Hepatocyte (in vitro differentiated cells): ENCODE data around the gene ISOC1. TPM values are rescaled to one million over a fixed set of nuclear protein-coding genes. Genes with fewer than 3 reads are reported as not detected.

ENCODE experiments used
- DNase-seq: peaks from one replicate; pipeline ENCODE4 v3.0.0-alpha.2; 2016; ENCODE audit warnings: low spot score
- H2AFZ ChIP-seq: fragments of 200-600 bp; sonication (generic); 2 replicates; pipeline ENCODE4 v1.6.0; 2016; ENCODE audit warnings: antibody characterized with exemption, mild to moderate bottlenecking
- H3K27ac ChIP-seq: fragments of 200-600 bp; sonication (generic); 2 replicates; pipeline ENCODE4 v1.5.1; 2016; ENCODE audit warnings: mild to moderate bottlenecking
- H3K27me3 ChIP-seq: fragments of 200-600 bp; sonication (generic); 2 replicates; pipeline ENCODE4 v1.6.1; 2016
- H3K36me3 ChIP-seq: fragments of 200-600 bp; sonication (generic); replicated peaks from 2 replicates; pipeline ENCODE4 v1.5.1; 2016; ENCODE audit warnings: low read depth; ENCODE audit not compliant: insufficient read depth
- H3K4me1 ChIP-seq: fragments of 200-600 bp; sonication (generic); 2 replicates; pipeline ENCODE4 v1.5.1; 2016; ENCODE audit warnings: mild to moderate bottlenecking, moderate library complexity; ENCODE audit not compliant: insufficient read depth
- H3K4me2 ChIP-seq: fragments of 200-600 bp; sonication (generic); 2 replicates; pipeline ENCODE4 v1.6.0; 2016
- H3K4me3 ChIP-seq: fragments of 200-600 bp; sonication (generic); 2 replicates; pipeline ENCODE4 v1.5.1; 2016; ENCODE audit warnings: mild to moderate bottlenecking
- H3K79me2 ChIP-seq: fragments of 200-600 bp; sonication (generic); 2 replicates; pipeline ENCODE4 v1.6.0; 2017; ENCODE audit warnings: mild to moderate bottlenecking
- H3K9me2 ChIP-seq: fragments of 200-600 bp; sonication (generic); replicated peaks from 2 replicates; pipeline ENCODE4 v1.6.0; 2017; ENCODE audit warnings: mild to moderate bottlenecking; ENCODE audit not compliant: insufficient read depth
- H3K9me3 ChIP-seq: fragments of 200-600 bp; sonication (generic); 2 replicates; pipeline ENCODE4 v1.5.1; 2016; ENCODE audit warnings: low read depth, mild to moderate bottlenecking
- H4K20me1 ChIP-seq: fragments of 200-600 bp; sonication (generic); 2 replicates; pipeline ENCODE4 v1.6.0; 2016; ENCODE audit warnings: mild to moderate bottlenecking; ENCODE audit not compliant: insufficient read depth, poor library complexity, severe bottlenecking
- EZH2 ChIP-seq: fragments of 200-600 bp; sonication (generic); IDR thresholded peaks from 2 replicates; pipeline ENCODE4 v1.6.1; 2016; ENCODE audit warnings: antibody characterized with exemption, mild to moderate bottlenecking, borderline replicate concordance
- EZH2phosphoT487 ChIP-seq: fragments of 200-600 bp; sonication (generic); IDR thresholded peaks from one replicate; pipeline ENCODE4 v1.6.1; 2018; ENCODE audit warnings: antibody characterized with exemption, mild to moderate bottlenecking, low read depth, moderate library complexity; ENCODE audit not compliant: unreplicated experiment, severe bottlenecking
- WGBS: methylation state at CpG from one replicate; pipeline ENCODE4 v1.1.6; 2016; ENCODE audit warnings: low lambda C conversion rate; ENCODE audit errors: missing lambda C conversion rate; 5-methylcytosine and 5-hydroxymethylcytosine counted together
- polyA plus RNA-seq: library from polyadenylated mRNA; unstranded; fragments of >200 nt; fragmentation: Nextera tagmentation; extraction: Ambion mirVana; gene quantifications from 2 replicates; pipeline ENCODE4 v1.2.1, GENCODE V29; 2016
- total RNA-seq: library from RNA; depleted of rRNA; stranded (reverse); fragments of >200 nt; gene quantifications from 2 replicates; pipeline ENCODE4 v1.2.3, GENCODE V29; 2014
- TF ChIP-seq, protein P1 (sequence below): fragments of 200-600 bp; sonication (generic); IDR thresholded peaks from 2 replicates; pipeline ENCODE4 v1.5.1; 2016; ENCODE audit warnings: antibody characterized with exemption, mild to moderate bottlenecking; ENCODE audit not compliant: poor library complexity

ISOC1 gene
- total and polyA plus RNA-seq, 2 experiments from 2014 or later, result 59.8 to 67.3 TPM

DNA sequence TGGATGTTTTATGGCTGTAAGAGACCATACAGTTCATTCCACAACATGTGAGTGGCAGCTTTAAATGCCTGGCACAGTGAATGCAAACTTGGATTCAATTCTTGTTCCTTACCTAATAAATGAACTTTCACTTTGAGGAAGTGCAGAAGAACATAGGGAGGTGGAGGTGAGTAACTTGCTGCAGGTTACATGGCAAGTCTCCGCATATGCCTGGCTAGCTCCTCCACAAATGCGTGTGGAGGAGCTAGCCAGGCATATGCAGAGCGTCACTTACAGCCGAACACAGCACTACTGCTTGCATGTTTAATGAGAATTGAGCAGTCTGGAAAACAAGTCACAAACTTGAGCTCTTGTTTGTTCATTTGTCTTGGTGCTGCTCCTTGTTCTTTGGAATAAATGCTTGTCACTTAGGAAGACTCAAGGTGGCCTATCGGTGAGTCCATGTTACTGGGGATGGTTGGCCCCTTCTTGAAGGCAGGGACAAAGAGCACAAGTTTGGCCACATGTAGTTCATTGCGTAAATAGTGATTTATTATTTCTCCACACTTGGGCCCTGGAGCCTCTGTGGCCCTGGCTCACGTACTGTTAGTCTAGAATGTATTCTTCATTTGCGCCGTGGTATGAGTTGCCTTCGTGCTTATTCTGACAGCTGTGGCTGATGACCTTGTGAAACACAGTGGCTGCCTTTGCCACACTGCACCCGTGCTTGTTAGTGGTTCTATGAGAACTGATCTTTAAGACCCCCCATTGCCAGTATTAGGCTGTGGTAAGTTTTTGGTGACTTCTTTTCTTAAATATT is 3.1 kb downstream of the ISOC1 start:
- WGBS, result 89% methylated on average over 11 of the region's 11 CpGs
- Histone ChIP-seq H2AFZ (no peak overlapping the region), H4K20me1 (peaks cover 21% of the 10 kb centered on the region), H3K9me2 (no peaks in the 10 kb centered on the region), H3K4me2 (peak overlapping the region; percentile 85), H3K27me3 (no peaks in the 10 kb centered on the region), H3K79me2 (peaks cover 72% of the 10 kb centered on the region), H3K9me3 (no peaks in the 10 kb centered on the region), H3K4me1 (peaks cover 22% of the 10 kb centered on the region), H3K27ac (no peak overlapping the region), H3K4me3 (no peak overlapping the region), H3K36me3 (no peaks in the 10 kb centered on the region)
- TF ChIP-seq EZH2phosphoT487 (no peak), EZH2 (no peak)
- TF ChIP-seq, protein P1, sequence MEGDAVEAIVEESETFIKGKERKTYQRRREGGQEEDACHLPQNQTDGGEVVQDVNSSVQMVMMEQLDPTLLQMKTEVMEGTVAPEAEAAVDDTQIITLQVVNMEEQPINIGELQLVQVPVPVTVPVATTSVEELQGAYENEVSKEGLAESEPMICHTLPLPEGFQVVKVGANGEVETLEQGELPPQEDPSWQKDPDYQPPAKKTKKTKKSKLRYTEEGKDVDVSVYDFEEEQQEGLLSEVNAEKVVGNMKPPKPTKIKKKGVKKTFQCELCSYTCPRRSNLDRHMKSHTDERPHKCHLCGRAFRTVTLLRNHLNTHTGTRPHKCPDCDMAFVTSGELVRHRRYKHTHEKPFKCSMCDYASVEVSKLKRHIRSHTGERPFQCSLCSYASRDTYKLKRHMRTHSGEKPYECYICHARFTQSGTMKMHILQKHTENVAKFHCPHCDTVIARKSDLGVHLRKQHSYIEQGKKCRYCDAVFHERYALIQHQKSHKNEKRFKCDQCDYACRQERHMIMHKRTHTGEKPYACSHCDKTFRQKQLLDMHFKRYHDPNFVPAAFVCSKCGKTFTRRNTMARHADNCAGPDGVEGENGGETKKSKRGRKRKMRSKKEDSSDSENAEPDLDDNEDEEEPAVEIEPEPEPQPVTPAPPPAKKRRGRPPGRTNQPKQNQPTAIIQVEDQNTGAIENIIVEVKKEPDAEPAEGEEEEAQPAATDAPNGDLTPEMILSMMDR, result no peak
- no peak for DNase-seq

DNA sequence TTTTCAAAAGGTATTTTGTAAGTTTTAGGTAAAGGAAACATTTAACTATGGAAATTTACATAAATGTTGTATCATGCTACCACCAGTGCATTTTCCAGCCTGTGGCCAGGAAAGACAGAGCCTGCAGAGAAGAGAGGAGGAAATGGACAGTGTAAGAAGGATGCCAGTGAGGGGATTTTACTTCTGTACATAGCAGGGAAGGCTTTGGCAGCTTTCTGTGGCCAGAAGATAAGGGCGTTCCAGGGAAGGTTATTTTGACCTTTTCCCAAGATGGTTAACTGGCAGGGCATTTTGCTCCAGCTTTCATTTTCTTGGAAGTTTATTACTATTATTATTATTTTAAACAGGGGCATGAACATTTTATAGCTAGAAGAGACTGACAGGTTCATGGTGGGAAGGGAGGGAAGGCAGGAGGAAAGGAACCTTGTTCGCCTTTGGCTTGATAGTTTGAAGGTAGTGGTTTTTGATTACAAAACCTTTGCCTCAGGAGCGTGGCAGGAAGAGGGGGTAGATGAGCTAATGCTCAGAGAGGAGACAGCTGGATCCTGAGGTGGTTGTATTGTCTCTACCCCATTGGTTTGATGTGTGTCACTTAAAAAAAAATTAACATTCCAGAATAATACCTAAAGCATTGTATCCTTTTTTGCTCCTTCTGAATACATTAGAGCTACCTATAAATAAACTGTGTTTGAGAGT is 4.1 kb downstream of the ISOC1 start:
- H3K27me3 ChIP-seq, result no peaks in the 10 kb centered on the region
- no peak for DNase-seq
- H3K9me3 ChIP-seq, result no peaks in the 10 kb centered on the region
- H3K4me1 ChIP-seq, result peaks cover 22% of the 10 kb centered on the region
- no peak overlapping the region for H3K4me3 ChIP-seq
- no peak overlapping the region for H3K27ac ChIP-seq
- TF ChIP-seq, protein P1, result no peak
- TF ChIP-seq EZH2phosphoT487 (no peak), EZH2 (no peak)
- H4K20me1 ChIP-seq, result peaks cover 21% of the 10 kb centered on the region
- H3K79me2 ChIP-seq, result peaks cover 82% of the 10 kb centered on the region
- H3K9me2 ChIP-seq, result no peaks in the 10 kb centered on the region
- H3K4me2 ChIP-seq, result peak overlapping the region; percentile 85
- no peaks in the 10 kb centered on the region for H3K36me3 ChIP-seq
- WGBS, result 73% methylated on average over 3 of the region's 3 CpGs
- no peak overlapping the region for H2AFZ ChIP-seq

DNA sequence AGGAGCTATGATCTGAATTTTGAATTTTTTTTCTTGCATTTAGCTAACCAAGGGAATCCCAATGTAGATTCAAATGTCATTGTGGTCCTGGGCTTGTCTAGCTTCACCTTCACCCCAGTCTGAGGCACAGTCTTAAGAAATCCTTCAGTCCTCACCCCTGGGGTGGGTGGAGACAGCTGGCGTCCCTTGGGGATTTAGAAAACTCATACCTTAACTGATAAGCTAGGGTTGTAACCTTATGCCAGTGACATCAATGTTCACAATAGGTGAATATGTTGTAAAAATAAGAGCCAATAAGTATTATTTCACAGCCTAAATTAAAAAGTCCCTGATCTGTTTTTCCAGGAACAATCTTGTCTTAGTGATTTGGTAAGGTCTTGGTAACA is 4.6 kb downstream of the ISOC1 start:
- TF ChIP-seq, protein P1, result no peak
- no peak for TF ChIP-seq EZH2phosphoT487
- TF ChIP-seq EZH2, result no peak
- Histone ChIP-seq H3K27ac (no peak overlapping the region), H3K4me2 (peak overlapping the region; percentile 85), H4K20me1 (peaks cover 21% of the 10 kb centered on the region), H3K9me2 (no peaks in the 10 kb centered on the region), H3K79me2 (peaks cover 87% of the 10 kb centered on the region), H3K4me3 (no peak overlapping the region), H2AFZ (no peak overlapping the region), H3K4me1 (peaks cover 22% of the 10 kb centered on the region), H3K9me3 (no peaks in the 10 kb centered on the region), H3K36me3 (no peaks in the 10 kb centered on the region), H3K27me3 (no peaks in the 10 kb centered on the region)
- no peak for DNase-seq
- 87% methylated on average over 1 of the region's 1 CpG for WGBS
